HepG2 (cell line): Measurements from ENCODE around the gene ASXL1. TPM values are rescaled to one million over a fixed set of nuclear protein-coding genes. Genes with fewer than 3 reads are reported as not detected.
A peak's percentile ranks its signal among the peaks of the same experiment; 100 is the strongest.

ENCODE experiments used
- ATAC-seq: fragments of 200-7000 bp; cut with Tn5 transposase; 3 replicates; pipeline ENCODE4 v1.9.1; 2020; ENCODE audit warnings: mild to moderate bottlenecking, moderate library complexity
- BruUV-seq: library from RNA; stranded (reverse); fragments of 400-500 nt; replicated peaks from 2 replicates; lab custom pipeline; 2021; lab: Mats Ljungman, UMichigan
- CTCF ChIA-PET: fragments of 300-600 bp; formaldehyde crosslinking; extraction: SDS; loops from one replicate; lab custom pipeline; 2021; ENCODE audit warnings: low total read pairs, inconsistent platforms, low intra/inter-chr PET ratio; lab: Yijun Ruan, JAX
- POLR2A ChIA-PET: fragments of 350-600 bp; sonication (Branson Sonifier 250); formaldehyde crosslinking; loops from one replicate; lab custom pipeline; 2020; ENCODE audit warnings: antibody characterized with exemption, inconsistent platforms; lab: Yijun Ruan, JAX
- DNase-seq: peaks from one replicate; pipeline ENCODE4 v3.0.0-alpha.2; 2015; ENCODE audit warnings: low spot score
- FAIRE-seq: peaks from 3 replicates; lab custom pipeline; 2011; peaks lifted over from hg19 to GRCh38; lab: Jason Lieb, UNC
- H2AFZ ChIP-seq: one replicate; pipeline ENCODE4 v1.6.1; 2011; ENCODE audit warnings: low read length, inconsistent platforms
- H3K27ac ChIP-seq: fragments of 300-600 bp; 3 replicates; pipeline ENCODE4 v1.8.0; 2011; ENCODE audit warnings: mixed run types, mild to moderate bottlenecking, mixed read lengths, low read length, inconsistent platforms; ENCODE audit not compliant: insufficient read depth; ENCODE audit errors: extremely low read length
- H3K27me3 ChIP-seq, 2 experiments: fragments of 200-600 bp in 1 of 2; 2 replicates in 1 of 2; 3 replicates in 1 of 2; pipeline versions ENCODE4 v1.6.0 to v1.8.0; 2011; ENCODE audit warnings: low read length in 2 of 2, mild to moderate bottlenecking in 2 of 2, moderate library complexity in 2 of 2, inconsistent platforms in 1 of 2; ENCODE audit not compliant: insufficient read depth in 2 of 2, control insufficient read depth in 1 of 2
- H3K36me3 ChIP-seq, 2 experiments: fragments of 200-600 bp in 1 of 2; replicated peaks in 1 of 2; 2 replicates in 1 of 2; 3 replicates in 1 of 2; pipeline versions ENCODE4 v1.5.1 to v1.8.0; 2011; ENCODE audit warnings: low read length in 2 of 2, inconsistent platforms in 1 of 2; ENCODE audit not compliant: insufficient read depth in 2 of 2, control insufficient read depth in 1 of 2
- H3K4me1 ChIP-seq: 2 replicates; pipeline ENCODE4 v1.5.1; 2012; ENCODE audit warnings: low read length, inconsistent platforms; ENCODE audit not compliant: insufficient read depth
- H3K4me2 ChIP-seq: 2 replicates; pipeline ENCODE4 v1.6.0; 2011; ENCODE audit warnings: low read depth, low read length, inconsistent platforms
- H3K4me3 ChIP-seq, 3 experiments: fragments of 200-600 bp in 1 of 3; sonication (generic), shearing (Covaris generic) in 1 of 3; replicated peaks in 1 of 3; 2 replicates each; pipeline ENCODE4 v1.5.1; 2011 to 2016; ENCODE audit warnings: low read length in 3 of 3, inconsistent platforms in 2 of 3, low read depth in 2 of 3, mild to moderate bottlenecking in 2 of 3, control low read depth in 1 of 3, mixed read lengths in 1 of 3; ENCODE audit not compliant: insufficient read depth in 1 of 3
- H3K79me2 ChIP-seq: one replicate; pipeline ENCODE4 v1.6.1; 2011; ENCODE audit warnings: low read length, inconsistent platforms; ENCODE audit not compliant: insufficient read depth
- H3K9ac ChIP-seq: 2 replicates; pipeline ENCODE4 v1.6.0; 2011; ENCODE audit warnings: mild to moderate bottlenecking, low read depth, low read length, inconsistent platforms; ENCODE audit not compliant: insufficient read depth
- H3K9me3 ChIP-seq: 2 replicates; pipeline ENCODE4 v1.5.1; 2012; ENCODE audit warnings: mild to moderate bottlenecking, low read length
- H4K20me1 ChIP-seq: 2 replicates; pipeline ENCODE4 v1.6.0; 2011; ENCODE audit warnings: inconsistent platforms, mild to moderate bottlenecking, low read length, moderate library complexity; ENCODE audit not compliant: insufficient read depth
- GATA4 ChIP-seq: sonication (generic); IDR thresholded peaks from 2 replicates; pipeline ENCODE4 v1.6.1; 2016; ENCODE audit warnings: antibody characterized with exemption, low read depth, borderline replicate concordance
- MXI1 ChIP-seq: IDR thresholded peaks from 3 replicates; pipeline ENCODE4 v1.6.1; 2012; ENCODE audit warnings: low read depth, low read length, inconsistent platforms, borderline replicate concordance
- RBM22 ChIP-seq: fragments of 200-400 bp; formaldehyde crosslinking; optimal IDR thresholded peaks from 2 replicates; pipeline ENCODE3; 2017; ENCODE audit warnings: mild to moderate bottlenecking, low read length, moderate library complexity
- RXRA ChIP-seq: sonication (generic); formaldehyde crosslinking; IDR thresholded peaks from 2 replicates; pipeline ENCODE4 v1.5.1; 2020; ENCODE audit warnings: missing genetic modification reagents
- RXRB ChIP-seq: IDR thresholded peaks from 2 replicates; pipeline ENCODE4 v1.6.1; 2016; ENCODE audit warnings: borderline replicate concordance, missing genetic modification reagents, missing compliant biosample characterization
- ZNF33A ChIP-seq: sonication (generic); formaldehyde crosslinking; IDR thresholded peaks from 2 replicates; pipeline ENCODE4 v1.5.1; 2020; ENCODE audit warnings: missing genetic modification reagents, mild to moderate bottlenecking, moderate library complexity, borderline replicate concordance
- ZNF83 ChIP-seq: sonication (generic); formaldehyde crosslinking; IDR thresholded peaks from 2 replicates; pipeline ENCODE4 v1.4.0; 2020; ENCODE audit warnings: missing genetic modification reagents, mild to moderate bottlenecking, borderline replicate concordance
- WGBS: methylation state at CpG from one replicate; pipeline ENCODE4 v1.1.6; 2017; ENCODE audit warnings: low lambda C conversion rate; 5-methylcytosine and 5-hydroxymethylcytosine counted together
- in situ Hi-C: cut with HindIII; loops from 2 replicates; pipeline ENCODE4 v1.10.0; 2017; ENCODE audit warnings: low pct_unique_long_range_greater_than_20kb; ENCODE audit not compliant: extremely low pct_ligation_motif_present
- intact Hi-C: fragments of 100-400 bp; cut with micrococcal nuclease; formaldehyde crosslinking; loops from one replicate; pipeline ENCODE4 v1.10.0; 2022; ENCODE audit not compliant: unreplicated experiment
- polyA plus RNA-seq, 8 experiments: library from polyadenylated mRNA; depleted of rRNA in 3 of 8; stranded (reverse) in 7 of 8; unstranded in 1 of 8; fragments of >200 nt; fragmentation: Illumina TruSeq in 4 of 8; extraction: Trizol in 4 of 8; gene quantifications; 2 replicates each; pipeline versions ENCODE4 v1.2.1 to v1.2.3, GENCODE V29; 2011 to 2016; ENCODE audit warnings: low read depth in 4 of 8, missing spikeins in 1 of 8, mixed read lengths in 1 of 8; ENCODE audit not compliant: insufficient read depth in 1 of 8
- total RNA-seq, 5 experiments: library from RNA; depleted of rRNA; stranded (reverse); fragments of >200 nt; fragmentation: Illumina TruSeq; extraction: Trizol; gene quantifications; 2 replicates each; pipeline ENCODE4 v1.2.3, GENCODE V29; 2016; ENCODE audit warnings: low read depth in 1 of 5

ASXL1 gene
- total and polyA plus RNA-seq, 2 of the 13 experiments (the other 11 are each of a cell fraction or from before 2014, with no cell fraction given): 62.1 to 74.8 TPM

GRCh38 chr20:32468860-32469259, 110.7 kb downstream of the ASXL1 start:
- Histone ChIP-seq H2AFZ (no peak overlapping the region), H3K79me2 (peaks cover 86% of the 10 kb centered on the region), H3K27me3 (no peaks in the 10 kb centered on the region), H3K36me3 (peaks cover 13 to 34% of the 10 kb centered on the region in 2 experiments; a peak in 4 of 5 replicates), H3K27ac (no peak overlapping the region), H3K9ac (no peak overlapping the region), H3K4me2 (no peak overlapping the region), H3K4me1 (peaks cover 87% of the 10 kb centered on the region), H4K20me1 (peaks cover 15% of the 10 kb centered on the region; the same call in 1 of the 2 replicates), H3K9me3 (no peaks in the 10 kb centered on the region), H3K4me3 (no peak overlapping the region)
- 95% methylated on average over 7 of the region's 7 CpGs for WGBS
- no TSS peak for BruUV-seq
- CTCF ChIA-PET: no interaction called here
- TF ChIP-seq MXI1: no peak
- TF ChIP-seq RXRB (CRISPR knock-in tag): no peak
- no peak for TF ChIP-seq GATA4
- TF ChIP-seq ZNF83 (CRISPR knock-in tag): no peak
- 0 out of 2 replicates have a peak, but pooled peaks have one; percentile 3 for TF ChIP-seq RXRA (CRISPR knock-in tag)
- TF ChIP-seq RBM22: peak; percentile 66
- no peak for TF ChIP-seq ZNF33A (CRISPR knock-in tag)
- intact Hi-C loops: no loop called here
- POLR2A ChIA-PET: no interaction called here
- no peak for FAIRE-seq
- ATAC-seq: no peak
- DNase-seq: no peak
- in situ Hi-C loops: no loop called here
